Measurements from ENCODE around the gene MRPS15.

Gene MRPS15

GRCh38 chr1:36420836-36421317 lies 43.3 kb downstream of the MRPS15 start (continued):
- TF ChIP-seq ZNF600 (tag by site-specific recombination; IDR thresholded peaks at IDR 0.05) (peak; percentile 87; the same call in 1 of the 2 replicates), ZNF513 (tag by site-specific recombination; IDR thresholded peaks at IDR 0.05) (no peak), ZNF404 (tag by site-specific recombination; IDR thresholded peaks at IDR 0.05) (no peak), ZNF548 (tag by site-specific recombination; IDR thresholded peaks at IDR 0.05) (no peak), ELK4 (IDR thresholded peaks at IDR 0.05; ENCODE audit: borderline replicate concordance, low read depth, low read length) (no peak), ZNF223 (tag by site-specific recombination; IDR thresholded peaks at IDR 0.05) (no peak), ZBTB17 (tag by site-specific recombination; IDR thresholded peaks at IDR 0.05) (peak; percentile 53), ZNF423 (tag by site-specific recombination; IDR thresholded peaks at IDR 0.05) (no peak), ZBTB44 (tag by site-specific recombination; IDR thresholded peaks at IDR 0.05) (no peak), ZNF214 (tag by site-specific recombination; IDR thresholded peaks at IDR 0.05; ENCODE audit: borderline replicate concordance) (no peak), ZNF175 (tag by site-specific recombination; IDR thresholded peaks at IDR 0.05) (no peak), ZSCAN18 (tag by site-specific recombination; IDR thresholded peaks at IDR 0.05) (no peak), ZFP37 (tag by site-specific recombination; IDR thresholded peaks at IDR 0.05) (0 out of 2 replicates have a peak, but pooled peaks have one; percentile 49), ZNF366 (tag by site-specific recombination; conservative IDR thresholded peaks at IDR 0.05) (no peak; the same call in 1 of the 2 replicates), ZNF621 (tag by site-specific recombination; IDR thresholded peaks at IDR 0.05) (no peak), ZNF341 (tag by site-specific recombination; IDR thresholded peaks at IDR 0.05; ENCODE audit: low read depth) (no peak), ZNF791 (tag by site-specific recombination; IDR thresholded peaks at IDR 0.05) (no peak), ZNF776 (tag by site-specific recombination; IDR thresholded peaks at IDR 0.05; ENCODE audit: borderline replicate concordance) (no peak), HIC1 (tag by site-specific recombination; IDR thresholded peaks at IDR 0.05) (no peak), ZSCAN5A (tag by site-specific recombination; IDR thresholded peaks at IDR 0.05) (no peak), MYNN (tag by site-specific recombination; IDR thresholded peaks at IDR 0.05; ENCODE audit: borderline replicate concordance) (no peak), KLF1 (tag by site-specific recombination; IDR thresholded peaks at IDR 0.05) (no peak), BCL11A (tag by site-specific recombination; IDR thresholded peaks at IDR 0.05; ENCODE audit: low read depth) (no peak), ZNF501 (tag by site-specific recombination; IDR thresholded peaks at IDR 0.05) (0 out of 2 replicates have a peak, but pooled peaks have one; percentile 22), ZNF561 (tag by site-specific recombination; IDR thresholded peaks at IDR 0.05; ENCODE audit: borderline replicate concordance) (no peak), ZNF248 (tag by site-specific recombination; IDR thresholded peaks at IDR 0.05) (no peak), GLI2 (tag by site-specific recombination; IDR thresholded peaks at IDR 0.05; ENCODE audit: borderline replicate concordance, low read depth) (no peak), ZNF530 (tag by site-specific recombination; IDR thresholded peaks at IDR 0.05; ENCODE audit: low read depth) (no peak), ZNF660 (tag by site-specific recombination; IDR thresholded peaks at IDR 0.05) (0 out of 2 replicates have a peak, but pooled peaks have one; percentile 14), ZNF18 (tag by site-specific recombination; IDR thresholded peaks at IDR 0.05) (no peak), PRDM1 (tag by site-specific recombination; IDR thresholded peaks at IDR 0.05) (peak; percentile 96)
